Epithelial cell of prostate (primary cell): ENCODE measurements around the gene ITK.
"Not testable (repeated sequence)": the region's sequence is repeated elsewhere in the genome, so short reads cannot be mapped to it uniquely, and the experiment has no call there.

Experiments
- DNase-seq: peaks from one replicate; pipeline ENCODE4 v3.0.0-alpha.2; 2011; ENCODE audit warnings: low read depth, low spot score
- H3K27ac ChIP-seq: fragments of 450-650 bp; 2 replicates; pipeline ENCODE4 v1.5.1; 2017; ENCODE audit warnings: mild to moderate bottlenecking

The ITK gene

DNA sequence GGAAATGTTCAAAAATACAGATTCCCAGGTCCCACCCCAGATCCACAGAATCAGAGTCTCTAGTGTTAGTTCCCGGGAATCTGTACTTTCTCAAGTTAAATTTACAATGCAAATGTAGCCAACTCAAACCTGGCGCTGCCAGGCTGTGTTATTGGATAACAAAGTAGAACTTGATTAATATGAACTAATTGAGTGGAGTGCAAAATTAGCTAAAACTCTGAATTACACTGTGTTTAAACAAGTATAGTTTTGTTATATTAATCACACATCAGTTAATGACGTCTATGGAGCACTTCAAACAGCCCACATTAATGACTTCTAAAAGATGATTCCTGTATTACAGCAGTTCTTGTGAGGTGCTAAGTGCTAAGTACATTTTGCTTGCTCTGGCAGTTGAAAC lies 52.9 kb downstream of the ITK start:
- no peak overlapping the region for H3K27ac ChIP-seq
- no peak for DNase-seq

DNA sequence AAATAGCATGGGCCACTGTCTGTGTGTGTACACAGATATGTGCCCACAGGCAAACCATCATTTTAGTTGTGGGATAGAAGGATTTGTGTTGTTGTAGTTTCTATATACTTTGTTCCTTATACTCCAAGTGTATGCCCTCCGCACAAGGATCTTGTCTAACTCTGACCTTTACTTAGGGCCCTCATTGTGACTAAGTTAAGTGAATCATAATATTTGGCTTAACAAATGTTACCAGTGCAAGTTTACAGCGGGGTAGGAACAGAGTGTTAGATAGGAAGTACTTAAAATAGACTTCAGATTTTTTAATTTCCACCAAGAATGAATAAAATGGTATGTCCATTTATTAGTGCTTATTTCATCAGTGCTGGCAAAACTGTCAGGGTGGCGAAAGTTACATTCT lies 55.8 kb downstream of the ITK start:
- H3K27ac ChIP-seq, result no peak overlapping the region

DNA sequence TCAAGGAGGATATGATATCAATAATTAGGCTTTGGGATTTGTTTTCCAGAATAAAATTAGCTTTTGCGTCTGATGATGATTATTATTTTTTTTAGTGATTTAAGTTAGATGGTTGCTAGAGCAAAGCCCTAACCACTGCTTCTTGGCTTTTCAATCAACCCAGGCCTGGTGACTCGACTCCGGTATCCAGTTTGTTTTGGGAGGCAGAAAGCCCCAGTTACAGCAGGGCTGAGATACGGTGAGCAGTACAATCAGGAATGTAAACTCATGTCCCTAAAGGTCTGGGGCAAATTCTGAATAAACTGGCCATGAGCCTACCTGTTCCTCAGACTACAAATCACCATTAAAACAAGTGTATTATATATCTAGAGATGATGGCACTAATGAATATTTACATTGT lies 60.8 kb downstream of the ITK start:
- H3K27ac ChIP-seq, result no peak overlapping the region
- DNase-seq, result no peak

More for the DNA sequence above, 55.8 kb downstream of the ITK start:
- DNase-seq, result no peak

DNA sequence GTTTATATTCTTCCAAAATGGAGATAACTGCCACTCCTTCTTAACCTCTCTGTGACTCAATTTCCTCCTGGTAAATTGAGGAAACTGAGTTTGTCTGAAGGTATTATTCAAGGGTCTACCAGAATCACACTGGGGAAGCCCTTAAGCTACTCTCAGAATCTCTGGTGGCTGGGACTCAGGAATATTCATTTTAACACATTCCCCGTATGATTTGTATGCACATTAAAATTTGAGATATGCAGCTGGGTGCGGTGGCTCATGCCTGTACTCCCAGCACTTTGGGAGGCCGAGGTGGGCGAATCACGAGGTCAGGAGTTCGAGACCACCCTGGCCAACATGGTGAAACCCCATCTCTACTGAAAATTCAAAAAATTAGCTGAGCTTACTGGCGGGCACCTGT lies 64.1 kb downstream of the ITK start:
- DNase-seq, H3K27ac ChIP-seq: not testable (repeated sequence)

DNA sequence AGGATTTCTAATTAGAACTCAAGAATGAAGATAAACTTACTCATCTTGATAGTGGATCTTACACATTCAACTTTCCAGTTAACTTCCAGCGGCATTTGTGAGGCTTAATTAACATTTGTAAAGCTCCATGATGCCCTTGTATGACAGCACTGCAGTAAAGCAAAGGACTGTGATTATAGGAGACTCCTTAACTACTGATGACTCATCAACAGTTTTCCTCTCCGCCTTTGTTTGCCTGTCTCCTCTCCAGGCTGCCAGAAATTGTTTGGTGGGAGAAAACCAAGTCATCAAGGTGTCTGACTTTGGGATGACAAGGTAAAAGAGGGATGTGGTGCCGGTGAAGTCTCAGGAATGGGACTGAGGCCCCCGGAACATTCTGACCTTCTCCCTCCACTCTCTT lies 64.8 kb downstream of the ITK start:
- H3K27ac ChIP-seq, result no peak overlapping the region
- no peak for DNase-seq

DNA sequence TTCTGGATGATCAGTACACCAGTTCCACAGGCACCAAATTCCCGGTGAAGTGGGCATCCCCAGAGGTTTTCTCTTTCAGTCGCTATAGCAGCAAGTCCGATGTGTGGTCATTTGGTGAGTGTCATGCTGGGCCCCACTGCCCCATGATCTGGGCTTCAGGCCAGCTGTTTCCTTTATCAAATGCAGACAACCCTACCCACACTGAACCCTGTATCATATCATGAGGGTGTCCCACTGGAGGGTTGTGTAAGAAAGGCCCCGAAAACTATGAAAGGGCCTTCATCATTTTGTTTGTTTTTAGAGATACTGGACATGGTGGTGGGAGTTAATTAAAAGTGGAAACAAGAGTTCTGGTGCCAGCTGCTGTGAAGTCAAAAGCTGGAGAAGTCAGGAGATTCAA lies 65.2 kb downstream of the ITK start:
- DNase-seq, result no peak
- H3K27ac ChIP-seq, result no peak overlapping the region

DNA sequence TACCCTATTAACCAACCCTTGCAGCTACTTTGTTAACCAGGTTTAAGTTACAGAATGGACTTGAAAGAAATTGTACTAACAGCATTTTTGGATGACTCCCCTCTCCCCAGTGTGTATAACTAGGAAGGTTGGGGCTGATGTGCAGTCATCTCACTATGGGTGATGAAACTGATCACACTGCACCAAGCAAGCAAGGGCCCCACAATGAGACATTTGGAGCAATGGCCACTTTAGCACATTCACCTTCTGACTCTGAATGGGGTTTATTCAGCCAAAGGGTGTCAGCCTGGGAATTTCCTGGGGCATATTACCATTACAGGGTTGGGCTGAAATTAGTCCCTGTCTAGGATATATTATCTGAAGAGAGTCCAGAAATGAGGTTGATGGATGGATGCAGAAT lies 66.6 kb downstream of the ITK start:
- no peak for DNase-seq

DNA sequence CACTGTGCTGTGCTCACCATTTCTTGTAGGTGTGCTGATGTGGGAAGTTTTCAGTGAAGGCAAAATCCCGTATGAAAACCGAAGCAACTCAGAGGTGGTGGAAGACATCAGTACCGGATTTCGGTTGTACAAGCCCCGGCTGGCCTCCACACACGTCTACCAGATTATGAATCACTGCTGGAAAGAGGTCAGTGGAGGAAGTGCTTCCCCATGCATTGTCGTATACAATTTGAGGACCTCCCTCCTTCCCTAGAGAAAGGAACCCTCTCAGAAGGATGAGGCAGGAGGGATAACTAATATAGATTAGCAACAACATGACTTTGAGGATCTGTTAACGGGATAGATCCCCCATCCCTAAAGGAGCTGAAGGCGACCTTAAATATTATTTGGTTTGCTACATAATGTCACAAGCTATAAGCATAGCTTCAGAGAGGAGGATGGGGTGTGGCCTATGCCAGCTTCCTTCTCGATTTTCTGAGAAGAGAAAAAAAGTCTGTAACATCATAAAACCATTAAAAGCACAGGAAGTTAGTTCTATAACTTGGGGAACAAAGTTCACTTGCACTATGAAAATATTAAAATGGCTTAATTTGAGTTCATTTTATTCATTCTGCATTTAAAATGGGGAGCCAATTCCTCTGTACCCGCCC lies 68.3 kb downstream of the ITK start:
- DNase-seq, result no peak
- H3K27ac ChIP-seq, result no peak overlapping the region

More for the DNA sequence above, 66.6 kb downstream of the ITK start:
- H3K27ac ChIP-seq, result no peak overlapping the region

DNA sequence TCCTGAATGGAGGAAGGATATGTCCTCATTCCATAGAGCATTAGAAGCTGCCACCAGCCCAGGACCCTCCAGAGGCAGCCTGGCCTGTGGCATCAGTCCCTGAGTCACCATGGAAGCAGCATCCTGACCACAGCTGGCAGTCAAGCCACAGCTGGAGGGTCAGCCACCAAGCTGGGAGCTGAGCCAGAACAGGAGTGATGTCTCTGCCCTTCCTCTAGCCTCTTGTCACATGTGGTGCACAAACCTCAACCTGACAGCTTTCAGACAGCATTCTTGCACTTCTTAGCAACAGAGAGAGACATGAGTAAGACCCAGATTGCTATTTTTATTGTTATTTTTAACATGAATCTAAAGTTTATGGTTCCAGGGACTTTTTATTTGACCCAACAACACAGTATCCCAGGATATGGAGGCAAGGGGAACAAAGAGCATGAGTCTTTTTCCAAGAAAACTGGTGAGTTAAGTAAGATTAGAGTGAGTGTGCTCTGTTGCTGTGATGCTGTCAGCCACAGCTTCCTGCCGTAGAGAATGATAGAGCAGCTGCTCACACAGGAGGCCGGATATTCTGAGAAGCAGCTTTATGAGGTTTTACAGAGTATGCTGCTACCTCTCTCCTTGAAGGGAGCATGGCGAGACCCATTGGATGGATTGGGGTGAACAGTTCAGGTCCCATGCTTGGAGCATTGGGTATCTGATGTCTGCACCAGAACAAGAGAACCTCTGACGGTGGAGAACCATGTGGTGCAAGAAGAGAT lies 72.2 kb downstream of the ITK start:
- no peak for DNase-seq
- no peak overlapping the region for H3K27ac ChIP-seq

DNA sequence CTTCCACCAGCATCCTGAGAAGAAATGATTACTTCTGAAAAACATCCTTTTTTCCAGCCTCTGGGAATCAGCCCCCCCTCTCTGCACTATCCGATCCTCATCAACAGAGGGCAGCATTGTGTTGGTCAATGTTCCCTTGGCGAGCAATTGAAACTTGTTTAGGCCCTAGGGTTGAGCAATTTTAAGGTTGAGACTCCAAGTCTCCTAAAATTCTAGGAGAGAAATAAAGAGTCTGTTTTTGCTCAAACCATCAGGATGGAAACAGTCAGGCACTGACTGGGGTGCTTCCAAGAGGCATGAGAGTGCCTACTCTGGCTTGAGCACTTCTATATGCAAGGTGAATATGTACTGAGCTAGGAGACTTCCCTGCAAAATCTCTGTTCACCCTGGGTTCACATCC lies 72.9 kb downstream of the ITK start:
- DNase-seq, result no peak
- no peak overlapping the region for H3K27ac ChIP-seq

DNA sequence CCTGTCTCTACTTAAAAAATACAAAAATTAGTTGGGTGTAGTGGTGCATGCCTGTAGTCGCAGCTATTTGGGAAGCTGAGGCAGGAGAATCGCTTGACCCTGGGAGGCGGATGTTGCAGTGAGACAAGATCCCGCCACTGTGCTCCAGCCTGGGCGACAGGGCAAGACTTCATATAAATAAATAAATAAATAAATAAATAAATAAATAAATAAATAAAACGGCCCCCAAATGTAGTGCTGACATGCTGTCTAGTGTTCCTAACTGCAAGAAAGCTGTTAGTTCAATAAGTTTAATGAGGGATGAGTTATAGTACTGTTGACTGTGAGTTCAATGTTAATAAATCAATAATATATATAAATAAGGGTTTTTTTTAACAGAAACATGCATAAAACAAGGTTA lies 77.8 kb downstream of the ITK start:
- H3K27ac ChIP-seq, result no peak overlapping the region

DNA sequence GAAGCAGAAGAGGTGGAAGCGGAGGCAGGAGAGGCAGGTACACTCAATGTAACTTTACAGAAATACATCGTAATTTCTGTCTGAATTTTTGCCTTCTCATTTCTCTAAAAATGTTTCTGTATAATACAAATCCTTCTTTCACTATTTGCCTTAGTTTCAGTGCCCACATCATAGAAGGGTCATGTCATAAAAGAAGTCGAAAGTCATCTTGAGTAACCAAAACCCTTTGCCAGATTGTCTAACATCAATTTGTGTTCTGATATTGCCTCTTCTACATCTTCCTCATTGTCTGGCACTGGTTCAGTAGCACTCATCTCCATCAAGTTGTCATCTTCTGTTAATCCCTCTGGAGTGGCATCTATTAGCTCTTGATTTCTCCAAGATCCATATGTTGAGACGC lies 79.1 kb downstream of the ITK start:
- DNase-seq, result no peak
- no peak overlapping the region for H3K27ac ChIP-seq

More for the DNA sequence above, 77.8 kb downstream of the ITK start:
- DNase-seq, result no peak

DNA sequence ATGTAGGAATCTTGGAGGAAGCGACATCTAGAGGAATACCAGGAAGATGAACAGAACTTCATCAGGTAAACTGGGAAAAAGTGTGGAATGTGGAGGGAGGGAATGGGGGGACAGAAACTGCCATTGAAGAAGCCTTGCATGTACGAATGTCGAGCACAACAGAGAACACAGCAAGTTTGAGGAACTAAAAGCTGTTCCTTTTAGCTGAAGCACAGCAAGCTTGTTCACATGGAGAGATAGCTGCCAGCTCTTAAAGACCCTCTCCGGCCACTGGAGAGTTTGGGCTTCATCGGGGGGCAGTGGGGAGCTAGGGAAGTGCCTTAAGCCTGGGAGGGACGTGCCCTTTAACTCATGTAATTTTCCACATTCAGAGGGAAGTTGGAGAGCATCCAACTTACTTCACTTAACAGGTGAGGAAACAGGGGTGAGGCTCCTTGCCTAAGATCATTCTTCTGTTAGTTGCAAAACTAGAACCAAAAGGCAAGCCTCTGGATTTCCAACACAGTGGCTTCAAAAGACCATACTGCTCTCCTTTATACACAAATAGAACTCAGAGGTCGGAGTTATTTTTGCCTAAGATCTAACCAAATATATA lies 83.0 kb downstream of the ITK start:
- H3K27ac ChIP-seq, result no peak overlapping the region
- no peak for DNase-seq

DNA sequence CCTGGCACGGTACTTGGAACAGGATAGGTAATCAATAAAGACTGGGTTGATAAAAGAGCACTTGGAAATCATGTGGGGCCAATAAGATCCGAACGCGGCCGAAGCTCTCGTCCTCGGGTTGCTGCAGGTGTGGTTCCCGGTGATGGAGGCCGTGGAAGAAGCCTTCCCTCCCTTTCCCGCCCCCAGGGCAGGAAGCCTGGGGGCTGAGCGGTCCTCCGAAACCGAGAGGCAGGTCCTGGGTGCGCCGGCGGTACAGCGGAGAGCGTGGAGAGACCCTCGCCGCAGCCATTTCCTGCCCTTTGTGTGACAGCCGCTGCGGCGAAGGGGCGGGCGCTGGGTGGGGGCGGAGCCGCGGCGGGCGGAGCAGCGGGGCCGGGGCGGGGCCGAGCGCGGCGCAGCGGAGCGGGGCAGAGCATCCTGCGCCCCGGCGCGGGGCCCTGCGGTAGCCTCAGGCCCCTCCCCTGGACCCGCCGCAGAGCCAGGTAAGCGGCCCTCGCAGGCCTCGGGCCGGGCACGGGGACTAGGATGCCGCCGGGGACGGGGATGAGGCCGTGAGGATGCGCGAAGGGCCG lies 85.2 kb downstream of the ITK start, which contains the start of gene CYFIP2:
TSS of gene CYFIP2 (plus strand) at position 410 of the 572 bp plus-strand sequence. CDS start 19,239 bp downstream, outside the sequence.
- H3K27ac ChIP-seq, result no peak within 1 kb of the TSS
- no peak for DNase-seq

DNA sequence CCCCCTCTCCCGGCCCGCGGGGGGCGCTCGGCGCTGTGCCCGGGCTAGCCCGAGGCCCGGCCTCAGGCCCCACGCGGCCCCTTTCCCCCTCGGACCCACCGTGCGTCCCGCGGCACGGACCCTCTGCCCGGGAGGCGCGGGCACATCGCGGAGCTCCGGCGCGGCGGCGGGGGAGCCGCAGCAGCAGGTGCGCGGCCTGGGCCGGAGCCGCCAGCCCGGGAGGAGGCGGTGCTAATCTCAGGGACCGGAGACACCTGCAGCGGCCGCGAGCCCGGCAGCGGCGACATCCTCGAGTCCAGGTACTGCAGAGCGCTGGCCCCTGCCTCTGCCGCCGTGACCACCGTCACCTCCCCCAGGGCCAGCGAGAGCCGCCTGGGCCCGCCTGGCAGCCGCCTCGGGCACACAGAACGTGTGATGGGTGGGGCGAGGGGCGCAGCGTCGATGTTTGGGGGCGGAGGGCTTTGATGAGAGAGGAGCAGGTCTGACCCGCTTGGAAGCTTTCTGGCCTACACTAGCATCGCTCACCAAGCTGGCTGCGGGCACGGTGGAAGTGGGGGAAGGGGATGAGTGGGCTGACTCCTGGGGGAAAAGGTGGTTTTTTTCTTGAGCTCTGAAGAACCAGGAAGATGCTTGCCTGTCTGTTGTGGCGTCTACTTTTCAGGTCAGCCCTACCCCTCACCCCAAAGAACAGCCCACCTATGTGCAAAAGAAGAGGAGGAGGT lies 85.8 kb downstream of the ITK start:
- DNase-seq, result no peak
- no peak overlapping the region for H3K27ac ChIP-seq

DNA sequence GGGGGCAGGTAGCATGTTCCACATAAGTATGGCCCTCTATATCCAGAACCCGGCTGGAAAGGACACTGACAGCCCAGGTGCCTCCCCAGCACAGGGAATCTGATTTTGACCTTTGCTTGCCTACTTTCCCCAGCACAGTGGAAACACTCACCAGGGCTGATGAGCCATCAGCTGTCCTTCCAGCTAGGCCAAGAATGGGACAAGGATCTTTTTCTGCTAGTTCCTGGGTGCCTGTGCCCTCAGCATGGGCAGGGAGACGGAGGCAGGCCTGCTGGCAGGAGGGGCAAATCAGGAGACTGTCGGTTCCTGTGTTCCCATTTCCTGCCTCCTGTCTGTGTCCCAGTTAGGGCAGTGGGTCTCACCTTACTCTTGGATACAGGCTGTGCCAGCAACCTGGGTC lies 86.4 kb downstream of the ITK start:
- no peak for DNase-seq
- no peak overlapping the region for H3K27ac ChIP-seq

DNA sequence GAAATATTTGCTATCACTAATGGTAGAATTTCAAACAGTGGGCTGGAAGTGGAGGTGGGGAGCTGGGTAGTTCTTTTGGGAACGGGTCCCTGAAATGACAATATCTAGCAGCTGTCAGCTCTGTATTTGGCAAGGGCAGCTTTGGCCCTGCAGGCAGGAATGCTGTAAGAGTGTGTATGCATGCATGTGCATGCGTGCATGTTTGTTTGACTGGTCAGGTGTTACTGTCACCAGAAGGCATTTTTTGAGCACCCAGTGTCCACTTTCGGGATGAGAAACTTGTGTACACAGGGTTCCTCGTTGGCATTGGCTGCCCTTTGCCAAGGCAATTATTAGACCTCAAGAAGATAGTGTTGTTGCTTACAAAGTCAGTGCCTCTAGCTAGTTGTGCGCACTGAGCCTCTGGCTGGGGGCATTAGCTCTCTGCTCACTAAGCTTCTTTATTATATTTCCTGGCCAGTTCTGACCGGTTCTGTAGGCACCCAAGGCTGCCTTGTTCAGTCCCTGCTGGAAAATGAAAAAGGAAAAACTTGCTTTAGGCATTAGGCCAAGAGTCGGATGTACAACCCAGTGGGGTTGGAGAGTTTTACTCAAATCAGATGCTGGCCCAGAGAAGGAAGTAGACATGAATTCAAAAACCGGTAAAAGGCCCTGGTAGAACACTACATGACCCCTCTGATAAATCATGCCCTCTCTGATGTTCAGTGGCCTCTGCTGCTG lies 87.3 kb downstream of the ITK start:
- peak; percentile 29 for DNase-seq
- H3K27ac ChIP-seq, result peak overlapping the region; percentile 13

DNA sequence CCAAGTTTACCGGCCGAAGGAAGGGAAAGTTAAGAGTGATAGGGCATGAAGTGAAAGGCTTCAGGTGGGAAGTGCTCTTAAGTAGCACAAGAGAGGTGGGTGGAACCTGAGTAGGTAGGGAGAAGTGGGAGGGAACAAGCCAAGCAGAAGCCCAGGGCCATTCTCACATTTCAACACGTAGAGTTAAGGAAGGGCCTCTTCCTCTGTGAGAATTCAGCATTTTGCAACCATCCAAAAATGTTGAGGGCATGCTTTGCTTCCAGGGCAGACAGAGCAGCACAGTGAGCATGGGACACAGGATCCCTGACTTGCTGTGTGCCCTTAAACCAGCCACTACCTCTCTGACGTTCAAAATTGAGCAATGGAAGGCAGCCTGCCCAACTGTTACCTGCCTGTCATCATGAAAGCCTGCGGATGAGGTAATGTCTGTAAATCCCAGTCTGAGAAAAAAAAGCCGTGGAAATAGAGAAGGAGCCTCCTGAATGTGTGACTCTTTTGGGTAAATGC lies 88.6 kb downstream of the ITK start:
- H3K27ac ChIP-seq, result no peak overlapping the region
- DNase-seq, result no peak

DNA sequence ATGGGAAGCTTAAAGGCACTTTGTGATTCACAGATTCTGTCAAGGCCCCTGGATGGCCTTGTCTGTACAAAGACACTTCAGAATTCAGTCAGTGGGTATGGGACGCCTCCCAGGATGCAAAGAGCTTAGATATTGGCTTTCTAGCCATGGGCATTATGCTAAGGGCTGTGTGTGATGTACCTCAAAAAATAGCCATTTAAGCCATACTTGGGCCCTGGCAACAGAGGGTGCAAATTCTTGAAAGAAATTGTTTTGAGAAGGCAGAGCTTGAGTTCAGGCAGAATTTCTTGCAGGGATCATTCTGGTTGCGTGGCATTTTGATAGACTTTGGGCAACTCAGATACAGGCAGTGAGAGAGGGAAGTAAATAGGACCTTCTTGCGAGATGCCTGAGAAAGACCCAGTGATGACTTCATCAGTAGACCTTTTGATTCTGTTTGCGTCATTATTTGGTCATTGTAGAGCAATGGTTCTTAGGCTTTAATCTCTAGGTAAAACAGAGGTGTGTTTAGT lies 89.2 kb downstream of the ITK start:
- H3K27ac ChIP-seq, result no peak overlapping the region
- DNase-seq, result no peak
